Breast epithelium (tissue), 4 donors: ENCODE measurements around the gene B4GALT6. TPM values are rescaled to one million over a fixed set of nuclear protein-coding genes. Genes with fewer than 3 reads are reported as not detected.

ENCODE experiments used
- DNase-seq, 2 donors: peaks; one replicate each; pipeline ENCODE4 v3.0.0-alpha.2; 2019; ENCODE audit warnings: low spot score in 2 of 2
- H3K27ac ChIP-seq, 2 donors: fragments of 200-600 bp; sonication (generic) in 1 of 2; one replicate each; pipeline ENCODE4 v1.5.1; 2016 to 2019; ENCODE audit warnings: mild to moderate bottlenecking in 1 of 2
- H3K27me3 ChIP-seq, 2 donors: fragments of 200-600 bp; sonication (generic) in 1 of 2; one replicate each; pipeline versions ENCODE4 v1.5.1 to v1.6.0; 2017 to 2019; ENCODE audit warnings: control low read depth in 1 of 2, mild to moderate bottlenecking in 1 of 2
- H3K36me3 ChIP-seq: fragments of 200-600 bp; one replicate; pipeline ENCODE4 v1.5.1; 2019
- H3K4me1 ChIP-seq, 2 donors: fragments of 200-600 bp; sonication (generic); one replicate each; pipeline ENCODE4 v1.5.1; 2016 to 2019; ENCODE audit warnings: control low read depth in 1 of 2
- H3K4me3 ChIP-seq, 3 donors: fragments of 200-600 bp; sonication (generic); 1 replicate in 2 of 3; 2 replicates in 1 of 3; pipeline ENCODE4 v1.5.1; 2016 to 2019; ENCODE audit warnings: mild to moderate bottlenecking in 3 of 3, moderate library complexity in 2 of 3
- H3K9me3 ChIP-seq, 2 donors: fragments of 200-600 bp; sonication (generic) in 1 of 2; one replicate each; pipeline ENCODE4 v1.5.1; 2016 to 2019; ENCODE audit warnings: control low read depth in 1 of 2
- CTCF ChIP-seq, 3 donors: fragments of 450-650 bp; IDR thresholded peaks; one replicate each; pipeline ENCODE4 v1.5.1; 2016 to 2017; ENCODE audit warnings: antibody characterized with exemption in 3 of 3, mild to moderate bottlenecking in 3 of 3, moderate library complexity in 3 of 3
- POLR2A ChIP-seq: fragments of 450-650 bp; IDR thresholded peaks from one replicate; pipeline ENCODE4 v1.6.1; 2016; ENCODE audit warnings: antibody characterized with exemption, mild to moderate bottlenecking, moderate library complexity
- POLR2AphosphoS5 ChIP-seq, 3 donors: sonication (generic); formaldehyde crosslinking; IDR thresholded peaks; one replicate each; pipeline ENCODE4 v1.6.1; 2017; ENCODE audit warnings: antibody characterized with exemption in 3 of 3
- intact Hi-C: fragments of 100-400 bp; cut with DNase I; formaldehyde crosslinking; loops from one replicate; pipeline ENCODE4 v1.15.1; 2023; ENCODE audit warnings: low total_unique reads
- total RNA-seq, 3 donors: library from RNA; depleted of rRNA; stranded (reverse); fragments of >200 nt; gene quantifications; one replicate each; pipeline ENCODE4 v1.1.0, GENCODE V29; 2016

The B4GALT6 gene
- total RNA-seq, 3 donors from 2014 or later, result 2.9 to 3.8 (median 3.0) TPM

- Histone ChIP-seq H3K27ac (no peak overlapping the region), H3K4me1 (no peaks in the 10 kb centered on the region), H3K4me3 (no peak overlapping the region), H3K36me3 (no peaks in the 10 kb centered on the region), H3K27me3 (no peaks in the 10 kb centered on the region), H3K9me3 (no peaks in the 10 kb centered on the region)
- intact Hi-C loops, result no loop called here
- TF ChIP-seq POLR2AphosphoS5 (IDR thresholded peaks at IDR 0.05) (no peak), POLR2A (no peak), CTCF (IDR thresholded peaks at IDR 0.05) (no peak)
- no peak for DNase-seq
Observed at GRCh38 chr18:31576670-31577069, 107.7 kb downstream of the B4GALT6 start.

- Histone ChIP-seq H3K9me3 (no peaks in the 10 kb centered on the region), H3K4me1 (no peaks in the 10 kb centered on the region), H3K4me3 (no peak overlapping the region), H3K36me3 (no peaks in the 10 kb centered on the region), H3K27me3 (no peaks in the 10 kb centered on the region), H3K27ac (no peak overlapping the region)
- intact Hi-C loops, result no loop called here
- TF ChIP-seq POLR2A (no peak), CTCF (IDR thresholded peaks at IDR 0.05) (no peak), POLR2AphosphoS5 (IDR thresholded peaks at IDR 0.05) (no peak)
- no peak for DNase-seq
Observed at GRCh38 chr18:31575515-31576257, 108.7 kb downstream of the B4GALT6 start.

- H3K27ac ChIP-seq, result no peak overlapping the region
- DNase-seq, result no peak
- no peaks in the 10 kb centered on the region for H3K36me3 ChIP-seq
- TF ChIP-seq CTCF (IDR thresholded peaks at IDR 0.05), result no peak
- TF ChIP-seq POLR2AphosphoS5 (IDR thresholded peaks at IDR 0.05), result no peak
- no peak for TF ChIP-seq POLR2A
- intact Hi-C loops, result no loop called here
- no peak overlapping the region for H3K4me3 ChIP-seq
- no peaks in the 10 kb centered on the region for H3K27me3 ChIP-seq
- no peaks in the 10 kb centered on the region for H3K9me3 ChIP-seq
- no peaks in the 10 kb centered on the region for H3K4me1 ChIP-seq
Observed at GRCh38 chr18:31574359-31574758, 110.0 kb downstream of the B4GALT6 start.

Other genes with a start within 250 kb of the B4GALT6 start
- gene DSG3, start 236.8 kb downstream of the B4GALT6 start, total RNA-seq, result 10 to 100 TPM in 2 of 3 donors, not detected in 1; 21.0 to 40.1 TPM
- gene DSG2, start 186.4 kb downstream of the B4GALT6 start, total RNA-seq, result 100 to 1,000 TPM in 1 of 3 donors, 10 to 100 TPM in 2; 14.1 to 125 (median 61.3) TPM
- not detected for gene TTR, start 92.7 kb downstream of the B4GALT6 start, total RNA-seq
- under 1 TPM in 1 of 3 donors, not detected in 2; 0.59 TPM for gene SLC25A52, start 76.3 kb upstream of the B4GALT6 start, total RNA-seq